SK-N-SH (cell line): Measurements from ENCODE around the gene KCNQ4.

ENCODE experiments used
- EP300 ChIP-seq, 2 experiments: IDR thresholded peaks; 2 replicates each; pipeline versions ENCODE4 v1.4.0 to v1.6.1; 2012; ENCODE audit warnings: borderline replicate concordance in 1 of 2, low read depth in 1 of 2, low read length in 1 of 2
- FOXM1 ChIP-seq: IDR thresholded peaks from 2 replicates; pipeline ENCODE4 v1.4.0; 2012; ENCODE audit warnings: low read depth, mild to moderate bottlenecking
- POLR2AphosphoS5 ChIP-seq: IDR thresholded peaks from 2 replicates; pipeline ENCODE4 v1.6.1; 2012; ENCODE audit warnings: low read depth, low read length
- RAD21 ChIP-seq: IDR thresholded peaks from 2 replicates; pipeline ENCODE4 v1.6.1; 2012; ENCODE audit warnings: mild to moderate bottlenecking, low read length
- RCOR1 ChIP-seq: fragments of 150-350 bp; IDR thresholded peaks from 2 replicates; pipeline ENCODE4 v1.6.1; 2017; ENCODE audit warnings: antibody characterized with exemption, low read length
- TF ChIP-seq, protein P1 (sequence below): fragments of 200-600 bp; sonication (generic); IDR thresholded peaks from 2 replicates; pipeline ENCODE4 v1.6.1; 2017; ENCODE audit warnings: antibody characterized with exemption, mild to moderate bottlenecking, moderate library complexity
- TF ChIP-seq, protein P2 (sequence below): IDR thresholded peaks from 2 replicates; pipeline ENCODE4 v1.4.0; 2012; ENCODE audit warnings: low read depth, borderline replicate concordance
- TF ChIP-seq, protein P3 (sequence below): IDR thresholded peaks from 2 replicates; pipeline ENCODE4; 2012

DNA sequence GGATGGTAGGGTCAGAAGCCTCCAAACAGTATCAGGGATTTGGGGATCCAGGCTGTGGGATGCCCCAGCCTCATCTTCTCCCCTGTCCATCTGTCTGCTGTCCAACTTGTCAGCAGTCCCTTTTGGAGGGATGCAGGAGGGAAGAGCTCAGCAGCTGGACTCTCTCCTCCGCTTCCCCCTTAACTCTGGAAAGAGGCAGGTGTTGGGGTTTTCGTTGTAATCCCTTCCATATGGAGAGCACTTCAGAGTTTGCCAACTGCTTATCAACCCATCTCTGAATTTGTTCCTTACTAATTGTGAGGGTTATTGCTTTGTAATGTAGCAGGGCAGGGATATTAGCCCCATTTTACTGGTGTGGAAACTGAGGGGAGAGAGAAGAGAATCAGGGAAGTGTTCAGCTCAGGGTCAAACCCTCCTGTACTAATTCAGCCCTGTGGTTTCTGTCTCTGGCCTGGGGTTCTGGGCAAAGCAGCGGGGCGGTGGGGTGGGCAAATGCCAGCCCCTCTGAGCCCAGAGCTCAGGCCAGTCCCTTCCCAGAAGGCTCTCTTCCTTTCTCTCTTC is 75.3 kb downstream of the KCNQ4 start:
- TF ChIP-seq, protein P1, sequence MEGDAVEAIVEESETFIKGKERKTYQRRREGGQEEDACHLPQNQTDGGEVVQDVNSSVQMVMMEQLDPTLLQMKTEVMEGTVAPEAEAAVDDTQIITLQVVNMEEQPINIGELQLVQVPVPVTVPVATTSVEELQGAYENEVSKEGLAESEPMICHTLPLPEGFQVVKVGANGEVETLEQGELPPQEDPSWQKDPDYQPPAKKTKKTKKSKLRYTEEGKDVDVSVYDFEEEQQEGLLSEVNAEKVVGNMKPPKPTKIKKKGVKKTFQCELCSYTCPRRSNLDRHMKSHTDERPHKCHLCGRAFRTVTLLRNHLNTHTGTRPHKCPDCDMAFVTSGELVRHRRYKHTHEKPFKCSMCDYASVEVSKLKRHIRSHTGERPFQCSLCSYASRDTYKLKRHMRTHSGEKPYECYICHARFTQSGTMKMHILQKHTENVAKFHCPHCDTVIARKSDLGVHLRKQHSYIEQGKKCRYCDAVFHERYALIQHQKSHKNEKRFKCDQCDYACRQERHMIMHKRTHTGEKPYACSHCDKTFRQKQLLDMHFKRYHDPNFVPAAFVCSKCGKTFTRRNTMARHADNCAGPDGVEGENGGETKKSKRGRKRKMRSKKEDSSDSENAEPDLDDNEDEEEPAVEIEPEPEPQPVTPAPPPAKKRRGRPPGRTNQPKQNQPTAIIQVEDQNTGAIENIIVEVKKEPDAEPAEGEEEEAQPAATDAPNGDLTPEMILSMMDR, result no peak
- no peak for TF ChIP-seq POLR2AphosphoS5
- TF ChIP-seq RCOR1, result no peak
- TF ChIP-seq RAD21, result no peak
- TF ChIP-seq FOXM1, result no peak
- TF ChIP-seq EP300 (IDR thresholded peaks at IDR 0.05; ENCODE audit: borderline replicate concordance in 1 of 2, low read depth in 1 of 2, low read length in 1 of 2), result no peak
- TF ChIP-seq, protein P2, sequence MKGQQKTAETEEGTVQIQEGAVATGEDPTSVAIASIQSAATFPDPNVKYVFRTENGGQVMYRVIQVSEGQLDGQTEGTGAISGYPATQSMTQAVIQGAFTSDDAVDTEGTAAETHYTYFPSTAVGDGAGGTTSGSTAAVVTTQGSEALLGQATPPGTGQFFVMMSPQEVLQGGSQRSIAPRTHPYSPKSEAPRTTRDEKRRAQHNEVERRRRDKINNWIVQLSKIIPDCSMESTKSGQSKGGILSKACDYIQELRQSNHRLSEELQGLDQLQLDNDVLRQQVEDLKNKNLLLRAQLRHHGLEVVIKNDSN, result no peak
- TF ChIP-seq, protein P3, sequence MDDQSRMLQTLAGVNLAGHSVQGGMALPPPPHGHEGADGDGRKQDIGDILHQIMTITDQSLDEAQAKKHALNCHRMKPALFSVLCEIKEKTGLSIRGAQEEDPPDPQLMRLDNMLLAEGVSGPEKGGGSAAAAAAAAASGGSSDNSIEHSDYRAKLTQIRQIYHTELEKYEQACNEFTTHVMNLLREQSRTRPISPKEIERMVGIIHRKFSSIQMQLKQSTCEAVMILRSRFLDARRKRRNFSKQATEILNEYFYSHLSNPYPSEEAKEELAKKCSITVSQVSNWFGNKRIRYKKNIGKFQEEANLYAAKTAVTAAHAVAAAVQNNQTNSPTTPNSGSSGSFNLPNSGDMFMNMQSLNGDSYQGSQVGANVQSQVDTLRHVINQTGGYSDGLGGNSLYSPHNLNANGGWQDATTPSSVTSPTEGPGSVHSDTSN, result no peak
